ENCODE results near the gene TRIP10.

Gene TRIP10

DNA sequence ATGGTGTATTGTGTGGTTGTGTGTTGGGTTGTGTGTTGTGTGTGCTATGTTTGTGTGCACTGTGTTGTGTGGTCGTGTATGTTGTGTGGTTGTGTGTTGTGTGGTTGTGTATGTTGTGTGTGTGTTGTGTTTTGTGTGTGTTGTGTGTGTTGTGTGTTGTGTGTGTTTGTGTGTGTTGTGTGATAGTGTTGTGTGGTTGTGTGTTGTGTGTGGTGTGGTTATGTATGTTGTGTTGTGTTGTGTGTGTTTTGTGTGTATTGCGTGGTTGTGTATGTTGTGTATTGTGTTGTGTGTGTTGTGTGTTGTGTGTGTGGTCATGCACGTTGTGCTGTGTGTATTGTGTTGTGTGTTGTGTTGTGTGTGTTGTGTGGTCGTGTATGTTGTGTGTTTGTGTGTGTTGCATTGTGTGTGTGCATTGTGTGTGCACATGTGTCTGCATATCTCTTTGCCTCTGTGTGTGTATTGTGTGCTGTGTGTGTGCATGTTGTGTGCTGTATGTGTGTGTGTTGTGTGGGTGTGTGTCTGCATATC, 22.0 kb upstream of the TRIP10 start:
- TF ChIP-seq, protein P1, sequence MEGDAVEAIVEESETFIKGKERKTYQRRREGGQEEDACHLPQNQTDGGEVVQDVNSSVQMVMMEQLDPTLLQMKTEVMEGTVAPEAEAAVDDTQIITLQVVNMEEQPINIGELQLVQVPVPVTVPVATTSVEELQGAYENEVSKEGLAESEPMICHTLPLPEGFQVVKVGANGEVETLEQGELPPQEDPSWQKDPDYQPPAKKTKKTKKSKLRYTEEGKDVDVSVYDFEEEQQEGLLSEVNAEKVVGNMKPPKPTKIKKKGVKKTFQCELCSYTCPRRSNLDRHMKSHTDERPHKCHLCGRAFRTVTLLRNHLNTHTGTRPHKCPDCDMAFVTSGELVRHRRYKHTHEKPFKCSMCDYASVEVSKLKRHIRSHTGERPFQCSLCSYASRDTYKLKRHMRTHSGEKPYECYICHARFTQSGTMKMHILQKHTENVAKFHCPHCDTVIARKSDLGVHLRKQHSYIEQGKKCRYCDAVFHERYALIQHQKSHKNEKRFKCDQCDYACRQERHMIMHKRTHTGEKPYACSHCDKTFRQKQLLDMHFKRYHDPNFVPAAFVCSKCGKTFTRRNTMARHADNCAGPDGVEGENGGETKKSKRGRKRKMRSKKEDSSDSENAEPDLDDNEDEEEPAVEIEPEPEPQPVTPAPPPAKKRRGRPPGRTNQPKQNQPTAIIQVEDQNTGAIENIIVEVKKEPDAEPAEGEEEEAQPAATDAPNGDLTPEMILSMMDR (IDR thresholded peaks at IDR 0.05; ENCODE audit: low read depth, low read length), result no peak
- no peak overlapping the region for H3K4me3 ChIP-seq (ENCODE audit: low read depth, low read length)

DNA sequence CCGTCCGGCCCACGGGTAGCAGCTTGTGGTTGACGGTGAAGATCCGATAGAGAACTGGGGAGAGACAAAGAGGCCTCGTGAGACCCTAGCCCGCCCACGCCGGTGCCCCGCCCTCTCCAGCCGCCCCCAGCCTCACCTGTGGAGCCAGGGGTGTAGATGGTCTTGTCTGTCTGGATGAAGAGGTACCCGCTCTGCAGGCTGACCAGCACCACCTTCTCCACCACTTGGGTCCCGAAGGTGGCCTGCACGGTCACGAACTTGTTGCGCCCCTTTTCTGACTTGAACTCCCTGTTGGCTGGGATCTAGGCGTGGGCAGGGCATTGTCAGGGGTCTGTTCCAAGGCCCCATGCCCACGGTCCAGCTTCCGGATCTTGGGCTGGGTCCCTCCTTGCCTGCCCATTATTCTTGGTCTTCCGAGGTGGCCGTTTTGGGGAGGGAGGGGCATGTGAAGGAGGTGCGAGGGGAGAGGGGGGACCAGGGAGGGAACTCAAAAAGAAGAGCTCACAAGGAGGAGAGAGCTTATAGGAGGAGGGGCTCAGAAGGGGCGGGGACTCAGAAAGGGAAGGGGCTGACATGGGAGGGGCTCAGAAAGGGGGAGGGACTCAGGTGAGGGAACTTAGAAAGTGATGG, 21.3 kb upstream of the TRIP10 start:
- TF ChIP-seq, protein P1 (IDR thresholded peaks at IDR 0.05; ENCODE audit: low read depth, low read length), result no peak
- H3K4me3 ChIP-seq (ENCODE audit: low read depth, low read length), result no peak overlapping the region

DNA sequence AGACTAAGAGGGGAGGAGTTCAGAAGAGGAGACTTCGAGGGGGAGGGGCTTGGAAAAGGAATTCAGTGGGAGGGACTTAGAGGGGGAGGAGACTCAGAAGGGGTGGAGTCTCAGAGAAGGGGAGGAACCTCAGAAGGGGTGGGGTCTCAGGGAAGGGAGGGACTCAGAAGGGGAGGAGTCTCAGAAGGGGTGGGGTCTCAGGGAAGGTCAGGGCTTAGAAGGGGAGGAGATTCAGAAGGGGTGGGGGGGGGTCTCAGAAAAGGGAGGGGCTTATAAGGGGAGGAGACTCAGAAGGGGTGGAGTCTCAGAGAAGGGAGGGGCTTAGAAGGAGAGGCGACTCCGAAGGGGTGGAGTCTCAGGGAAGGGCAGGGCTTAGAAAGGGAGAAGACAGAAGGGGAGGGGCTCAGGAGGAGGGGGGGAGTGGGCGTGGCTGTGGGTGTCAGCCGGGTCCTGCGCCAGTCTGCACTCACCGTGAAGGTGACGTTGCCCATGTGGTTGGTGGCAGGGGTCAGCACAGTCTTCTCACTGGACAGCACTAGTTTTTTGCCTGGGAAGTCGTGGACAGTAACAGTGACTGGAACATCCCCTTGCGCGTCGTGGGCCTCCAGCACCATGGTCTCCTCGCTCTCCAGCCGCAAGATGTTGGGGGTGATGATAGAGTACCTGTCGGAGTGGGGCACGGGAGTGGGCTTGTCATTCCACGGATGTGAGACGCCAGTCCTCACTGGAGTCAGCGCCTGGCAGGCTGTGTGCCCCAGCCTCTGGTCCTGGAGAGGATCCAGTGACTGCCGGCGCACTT, 20.5 kb upstream of the TRIP10 start:
- TF ChIP-seq, protein P1 (IDR thresholded peaks at IDR 0.05; ENCODE audit: low read depth, low read length), result no peak
- no peak overlapping the region for H3K4me3 ChIP-seq (ENCODE audit: low read depth, low read length)

DNA sequence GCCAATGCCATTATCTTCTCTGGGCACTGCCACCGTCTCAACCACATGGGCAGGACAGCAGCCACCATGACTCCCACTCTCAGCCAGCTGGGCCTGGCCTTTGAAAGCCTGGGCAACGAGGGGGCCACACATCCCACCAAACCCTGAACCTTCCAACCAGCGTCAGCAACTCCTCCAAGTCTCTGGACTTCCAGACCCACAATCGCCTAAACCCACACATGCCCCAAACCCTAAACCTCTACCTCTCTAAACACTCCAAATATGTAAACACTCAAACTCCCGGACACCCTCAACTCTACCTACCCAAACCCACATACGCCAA, 20.0 kb upstream of the TRIP10 start:
- TF ChIP-seq, protein P1 (IDR thresholded peaks at IDR 0.05; ENCODE audit: low read depth, low read length), result no peak
- H3K4me3 ChIP-seq (ENCODE audit: low read depth, low read length), result no peak overlapping the region

DNA sequence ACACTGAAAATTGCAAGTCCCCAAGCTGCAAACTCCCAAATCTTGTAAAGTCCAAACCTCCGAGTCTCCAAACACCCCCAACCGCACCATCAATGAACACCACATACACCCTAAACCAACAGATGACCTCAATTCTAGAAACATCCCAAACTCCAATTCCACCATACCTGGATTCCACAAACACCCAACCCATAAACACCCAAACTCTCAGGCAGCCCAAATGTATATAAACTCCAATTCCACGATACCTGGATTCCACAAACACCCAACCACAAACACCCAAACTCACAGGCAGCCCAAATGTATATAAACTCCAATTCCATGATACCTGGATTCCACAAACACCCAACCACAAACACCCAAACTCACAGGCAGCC, 19.5 kb upstream of the TRIP10 start:
- TF ChIP-seq, protein P1 (IDR thresholded peaks at IDR 0.05; ENCODE audit: low read depth, low read length), result no peak
- H3K4me3 ChIP-seq (ENCODE audit: low read depth, low read length), result no peak overlapping the region

DNA sequence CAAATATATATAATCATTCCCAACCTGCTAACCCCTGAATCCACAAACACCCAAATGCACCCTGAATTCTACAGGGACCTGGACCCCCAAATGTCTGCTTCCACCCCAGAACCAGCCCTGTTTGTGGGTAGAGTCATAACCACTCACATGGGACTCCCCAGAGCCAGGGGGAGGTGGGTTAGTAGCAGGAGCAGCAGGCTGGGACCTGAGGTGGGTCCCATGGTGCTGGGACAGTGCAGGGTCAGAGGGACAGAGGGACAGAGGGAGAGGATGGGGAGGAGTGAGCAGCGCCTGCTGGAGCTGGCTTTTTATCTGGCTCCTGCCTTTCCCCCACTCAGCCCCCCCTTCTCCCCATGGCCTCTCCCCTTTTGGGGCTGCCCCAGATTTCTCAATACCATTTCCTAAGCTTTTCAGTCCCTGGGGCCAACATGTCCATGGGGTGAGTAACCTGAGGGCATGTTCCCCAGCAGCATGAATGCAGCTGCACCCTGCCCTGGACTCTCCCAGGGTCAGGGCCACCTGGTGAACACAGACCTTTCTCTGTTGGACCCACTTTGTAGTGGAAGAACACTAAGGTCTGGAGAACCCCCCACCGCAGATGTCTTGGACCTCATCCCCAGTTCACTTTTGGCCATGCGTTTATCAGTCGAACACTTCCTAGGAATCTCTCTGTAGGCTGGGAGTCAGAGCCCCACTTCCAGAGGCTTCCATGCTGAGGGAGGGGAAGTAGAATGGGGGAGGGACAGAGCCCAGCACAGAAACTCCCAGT, 18.9 kb upstream of the TRIP10 start, which contains the start of gene C3:
Gene C3, minus strand, starts transcription at position 282 of the 769 bp plus-strand sequence. Its CDS starts 61 bp downstream, at position 221.
- TF ChIP-seq, protein P1 (IDR thresholded peaks at IDR 0.05; ENCODE audit: low read depth, low read length), result no peak
- no peak within 1 kb of the TSS for H3K4me3 ChIP-seq (ENCODE audit: low read depth, low read length)

Measured in WI38 (cell line).